Panc1 (cell line): Measurements from ENCODE around the gene HTR4.

ENCODE experiments used
- CTCF ChIP-seq: fragments of 450-650 bp; IDR thresholded peaks from 2 replicates; pipeline ENCODE4 v1.5.1; 2017; ENCODE audit warnings: mild to moderate bottlenecking
- POLR2AphosphoS5 ChIP-seq: IDR thresholded peaks from 2 replicates; pipeline ENCODE4 v1.6.1; 2012; ENCODE audit warnings: mild to moderate bottlenecking, low read depth, low read length, moderate library complexity
- REST ChIP-seq, 2 experiments: IDR thresholded peaks; 2 replicates each; pipeline ENCODE4 v1.6.1; 2011 to 2012; ENCODE audit warnings: low read depth in 2 of 2, control low read depth in 1 of 2, low read length in 1 of 2, mild to moderate bottlenecking in 1 of 2, moderate library complexity in 1 of 2; ENCODE audit not compliant: insufficient read depth in 1 of 2
- SIN3A ChIP-seq: IDR thresholded peaks from 2 replicates; pipeline ENCODE4 v1.6.1; 2012; ENCODE audit warnings: low read depth, mild to moderate bottlenecking, low read length, moderate library complexity, borderline replicate concordance; ENCODE audit not compliant: insufficient read depth
- TCF7L2 ChIP-seq: IDR thresholded peaks from 2 replicates; pipeline ENCODE4 v1.6.1; 2011; ENCODE audit warnings: mild to moderate bottlenecking, low read depth, low read length, inconsistent platforms

GRCh38 chr5:148438933-148439332 lies 215.4 kb downstream of the HTR4 start:
- TF ChIP-seq CTCF, result no peak
- TF ChIP-seq POLR2AphosphoS5, result no peak
- TF ChIP-seq REST (IDR thresholded peaks at IDR 0.05; ENCODE audit: insufficient read depth in 1 of 2, low read depth in 2 of 2, low read length in 1 of 2), result no peak
- no peak for TF ChIP-seq TCF7L2
- no peak for TF ChIP-seq SIN3A
